NCI-H1048 (cell line): ENCODE results near the gene BNIP5.

Experiments
- DNase-seq: peaks from one replicate; lab custom pipeline; 2025; lab: John Stamatoyannopoulos, UW

Gene BNIP5

DNA sequence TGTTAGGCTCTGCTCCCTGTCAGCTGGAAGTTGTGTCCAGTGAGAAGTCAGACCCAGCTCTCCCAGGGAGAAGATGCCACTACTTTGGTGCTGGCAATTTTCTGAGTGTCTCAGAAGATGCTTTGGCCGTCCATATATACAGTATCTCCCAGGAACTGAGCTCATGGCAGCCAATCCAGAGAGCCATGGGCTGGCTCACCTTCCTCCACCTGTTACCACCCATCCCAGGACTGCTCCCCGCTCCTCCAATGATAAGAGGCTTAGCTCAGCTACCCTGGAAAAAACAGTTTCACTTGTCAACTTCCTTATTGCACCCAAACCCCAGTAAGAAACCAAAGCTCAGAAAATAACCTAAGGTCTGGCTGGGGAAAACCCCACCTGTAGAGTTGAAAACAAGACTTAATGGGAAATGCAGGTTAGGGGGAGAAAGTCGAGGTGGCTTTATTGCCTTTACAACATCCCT lies at the start of gene BNIP5:
BNIP5 (minus strand) TSS at position 110 of the 463 bp plus-strand sequence. CDS start 6,198 bp downstream, outside the sequence.
- no peak for DNase-seq

- DNase-seq: no peak
Observed at GRCh38 chr6:36384095-36384494, 47.4 kb upstream of the BNIP5 start.

GRCh38 chr6:36383606-36384005 lies 46.9 kb upstream of the BNIP5 start:
- no peak for DNase-seq

DNA sequence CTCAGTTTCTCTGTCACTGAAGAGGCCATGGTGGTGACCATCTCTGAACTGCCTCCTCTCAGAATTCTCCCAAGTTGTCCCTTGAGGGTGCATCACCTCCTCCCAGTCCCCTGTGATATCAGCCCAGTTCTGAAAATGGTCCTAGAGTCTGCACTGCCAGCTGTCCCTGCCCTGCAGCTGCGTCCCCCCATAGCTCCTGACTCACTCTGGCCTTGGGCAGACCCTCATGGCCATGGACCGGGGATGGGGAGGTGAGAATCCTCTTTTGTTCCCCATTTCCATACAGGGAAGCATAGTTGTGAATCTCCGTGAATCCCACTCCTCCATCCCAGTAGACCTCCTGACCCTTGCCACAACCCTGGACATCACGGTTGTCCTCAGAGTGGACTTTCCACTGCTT lies 46.3 kb upstream of the BNIP5 start:
- no peak for DNase-seq

DNA sequence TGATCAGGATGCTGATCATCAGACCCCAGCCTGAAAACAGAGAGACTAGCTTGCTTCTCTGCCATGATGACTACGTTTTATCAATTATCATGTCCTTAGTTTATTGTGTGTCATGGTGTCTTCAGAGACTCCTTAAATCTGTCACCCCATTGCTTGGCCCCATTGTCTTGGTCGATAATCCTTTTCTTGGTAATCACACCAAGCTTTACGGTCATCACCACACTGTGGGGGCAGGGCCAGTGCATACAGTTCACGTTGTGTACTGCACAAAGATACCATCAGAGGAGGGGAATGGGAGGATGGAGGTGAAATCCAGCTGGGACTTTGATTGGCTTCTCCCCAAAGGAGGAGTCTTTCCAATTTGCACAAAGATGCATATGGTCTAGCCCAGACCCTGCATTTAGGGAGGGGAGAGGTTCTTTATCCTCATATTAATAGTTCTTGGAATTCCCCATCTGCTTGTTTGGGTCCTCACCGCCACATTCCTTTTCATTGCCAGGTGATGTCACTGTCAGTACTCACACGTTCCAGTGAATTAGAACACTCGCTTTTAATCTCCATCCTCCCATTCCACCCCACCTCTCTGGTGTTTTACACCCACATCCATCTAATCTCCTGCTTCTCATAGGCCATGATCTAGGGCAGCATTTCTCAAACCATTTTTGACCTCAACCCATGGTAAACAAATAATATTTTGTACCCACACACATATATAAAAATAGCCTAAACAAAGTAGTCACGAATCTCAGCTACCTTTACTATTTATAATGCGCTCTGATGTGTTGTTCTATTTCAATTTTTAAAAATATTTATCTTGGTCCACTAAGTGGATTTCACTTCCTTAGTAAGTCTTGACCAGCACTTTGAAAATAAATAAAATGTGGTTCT lies 45.1 kb upstream of the BNIP5 start:
- no peak for DNase-seq

DNA sequence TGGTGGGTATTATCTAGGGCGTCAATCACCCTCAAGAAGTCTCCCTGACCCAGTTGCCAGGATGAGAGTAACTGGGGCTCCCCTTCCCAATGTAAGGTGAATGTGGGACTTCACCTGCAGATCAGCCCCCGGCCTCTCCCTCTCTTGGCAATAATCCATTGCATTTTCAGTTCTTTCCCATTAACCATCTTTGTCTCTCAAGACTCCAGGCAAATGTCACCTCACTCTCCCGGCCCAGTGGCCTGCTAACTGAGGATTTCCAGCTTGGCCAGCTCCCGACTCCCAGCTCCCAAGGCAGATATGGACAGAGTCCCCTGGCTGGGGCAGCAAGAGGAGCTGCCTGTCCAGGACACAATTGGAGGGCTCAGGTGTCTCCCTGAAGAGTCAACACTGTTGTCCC lies 43.5 kb upstream of the BNIP5 start:
- no peak for DNase-seq

GRCh38 chr6:36378936-36379335 lies 42.2 kb upstream of the BNIP5 start:
- no peak for DNase-seq

- DNase-seq: no peak
Observed at GRCh38 chr6:36378243-36378920, 41.7 kb upstream of the BNIP5 start.

GRCh38 chr6:36377594-36377993 lies 40.9 kb upstream of the BNIP5 start:
- DNase-seq: no peak

DNA sequence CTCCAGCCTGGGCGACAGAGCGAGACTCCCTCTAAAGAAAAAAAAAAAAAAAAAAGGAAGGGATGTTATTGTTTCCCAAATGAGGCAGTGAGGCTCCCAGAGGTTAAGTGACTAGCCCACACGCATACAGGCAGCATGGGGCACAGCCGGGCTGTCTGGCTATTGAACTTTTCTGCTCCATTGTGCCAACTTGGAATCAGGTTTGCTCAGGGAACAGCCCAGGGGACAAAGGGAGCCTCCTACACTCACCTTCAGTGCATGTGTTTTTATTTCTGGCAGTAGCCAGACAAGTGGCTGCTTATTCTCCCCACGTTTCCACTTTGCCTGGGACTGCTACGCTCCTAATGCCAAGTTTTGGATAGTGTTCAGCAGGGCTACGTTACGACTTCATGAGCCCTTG lies 40.1 kb upstream of the BNIP5 start:
- DNase-seq: no peak

DNA sequence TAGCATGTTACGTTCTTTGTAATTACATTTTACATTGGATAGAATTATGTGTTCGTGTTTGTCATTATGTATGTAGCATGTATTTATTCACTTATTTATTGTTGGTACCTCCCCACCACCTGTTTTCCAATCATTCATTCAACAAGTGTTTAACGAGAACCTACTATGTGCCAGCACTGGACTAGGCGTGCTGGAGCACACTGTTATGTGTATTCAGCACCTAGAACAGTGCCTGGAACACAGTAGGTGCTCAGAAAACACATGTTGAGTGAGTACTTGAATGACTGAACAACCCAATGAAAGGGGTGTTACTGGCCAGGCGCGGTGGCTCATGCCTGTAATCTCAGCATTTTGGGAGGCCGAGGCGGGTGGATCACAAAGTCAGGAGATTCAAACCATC lies 39.5 kb upstream of the BNIP5 start:
- DNase-seq: no peak

DNA sequence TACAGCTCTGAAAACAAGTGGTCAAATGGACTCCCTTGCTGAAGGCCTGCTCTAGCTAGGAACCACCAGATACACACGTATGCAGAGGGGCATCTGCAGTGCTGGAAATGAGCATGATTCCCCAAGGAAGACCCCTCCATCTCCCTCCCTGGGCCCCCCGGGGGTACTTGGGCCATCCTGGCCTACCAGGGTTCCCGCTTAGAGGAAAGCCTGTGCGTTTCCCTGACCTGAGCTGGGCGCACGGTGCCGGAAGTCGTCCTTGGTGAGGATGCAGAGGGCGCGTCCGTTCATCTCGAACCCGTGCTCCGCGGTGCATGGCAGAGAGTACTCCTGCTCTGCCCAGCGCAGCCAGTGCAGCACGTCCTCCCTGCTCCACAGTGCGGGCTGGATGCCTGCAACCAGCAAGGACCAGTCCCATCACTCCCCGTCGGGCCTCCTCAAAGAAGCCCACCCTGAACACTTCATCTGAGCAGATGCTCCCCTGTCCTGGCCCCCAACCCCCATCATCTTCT lies 39.0 kb upstream of the BNIP5 start:
- no peak for DNase-seq

GRCh38 chr6:36374972-36375371 lies 38.3 kb upstream of the BNIP5 start:
- no peak for DNase-seq

GRCh38 chr6:36374194-36374593 lies 37.5 kb upstream of the BNIP5 start:
- no peak for DNase-seq

DNA sequence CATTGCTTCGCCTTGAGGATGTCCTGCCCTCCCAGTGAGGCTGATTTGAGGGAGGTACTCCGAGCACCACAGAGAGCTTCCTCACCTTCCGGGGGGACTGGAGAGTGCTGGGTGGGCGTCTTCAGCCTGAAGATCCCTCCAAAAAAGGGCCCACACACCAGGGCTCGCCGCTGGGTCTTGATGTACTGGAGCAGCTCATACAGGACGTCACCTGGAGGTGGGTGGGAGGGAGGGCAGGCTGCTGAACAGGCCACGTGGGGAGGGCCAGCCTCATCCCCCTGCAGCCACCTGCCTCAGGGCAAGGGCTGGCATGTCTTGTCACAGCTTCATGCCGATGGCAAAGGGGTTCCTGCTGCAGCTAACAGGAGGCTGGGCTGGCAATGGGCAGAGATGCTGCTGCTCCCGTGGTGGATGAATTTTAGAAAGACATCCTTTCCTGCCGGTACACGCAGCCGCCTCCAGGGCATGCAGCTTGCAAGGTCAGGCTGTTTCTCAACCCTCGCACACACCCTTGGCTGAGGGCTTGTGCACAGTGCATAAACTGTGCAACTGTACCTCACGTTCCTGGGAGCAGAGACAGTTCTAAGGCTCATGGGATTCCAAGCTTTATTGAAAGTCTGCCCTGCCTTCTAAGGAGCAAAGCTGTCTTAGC lies 36.8 kb upstream of the BNIP5 start:
- DNase-seq: no peak

- DNase-seq: no peak
Observed at GRCh38 chr6:36372088-36372487, 35.4 kb upstream of the BNIP5 start.

GRCh38 chr6:36371211-36371610 lies 34.5 kb upstream of the BNIP5 start:
- no peak for DNase-seq

DNA sequence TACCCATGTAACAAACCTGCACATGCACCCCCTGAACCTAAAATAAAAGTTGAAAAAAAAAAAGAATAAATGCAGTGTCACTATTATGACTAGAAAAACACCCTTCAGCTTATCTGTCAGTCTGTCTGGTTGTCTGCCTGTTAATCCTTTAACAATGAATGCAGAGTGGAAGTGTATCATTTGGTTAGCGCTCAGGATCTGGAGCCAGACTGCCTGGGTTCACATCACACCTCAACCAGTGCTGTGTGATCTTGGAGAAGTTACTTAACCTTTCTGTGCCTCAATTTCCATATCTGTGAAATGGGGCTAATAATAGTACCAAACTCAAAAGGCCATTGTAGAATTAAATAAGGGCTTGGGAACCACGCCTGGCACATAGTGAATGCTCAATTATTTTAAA lies 34.0 kb upstream of the BNIP5 start:
- DNase-seq: no peak

DNA sequence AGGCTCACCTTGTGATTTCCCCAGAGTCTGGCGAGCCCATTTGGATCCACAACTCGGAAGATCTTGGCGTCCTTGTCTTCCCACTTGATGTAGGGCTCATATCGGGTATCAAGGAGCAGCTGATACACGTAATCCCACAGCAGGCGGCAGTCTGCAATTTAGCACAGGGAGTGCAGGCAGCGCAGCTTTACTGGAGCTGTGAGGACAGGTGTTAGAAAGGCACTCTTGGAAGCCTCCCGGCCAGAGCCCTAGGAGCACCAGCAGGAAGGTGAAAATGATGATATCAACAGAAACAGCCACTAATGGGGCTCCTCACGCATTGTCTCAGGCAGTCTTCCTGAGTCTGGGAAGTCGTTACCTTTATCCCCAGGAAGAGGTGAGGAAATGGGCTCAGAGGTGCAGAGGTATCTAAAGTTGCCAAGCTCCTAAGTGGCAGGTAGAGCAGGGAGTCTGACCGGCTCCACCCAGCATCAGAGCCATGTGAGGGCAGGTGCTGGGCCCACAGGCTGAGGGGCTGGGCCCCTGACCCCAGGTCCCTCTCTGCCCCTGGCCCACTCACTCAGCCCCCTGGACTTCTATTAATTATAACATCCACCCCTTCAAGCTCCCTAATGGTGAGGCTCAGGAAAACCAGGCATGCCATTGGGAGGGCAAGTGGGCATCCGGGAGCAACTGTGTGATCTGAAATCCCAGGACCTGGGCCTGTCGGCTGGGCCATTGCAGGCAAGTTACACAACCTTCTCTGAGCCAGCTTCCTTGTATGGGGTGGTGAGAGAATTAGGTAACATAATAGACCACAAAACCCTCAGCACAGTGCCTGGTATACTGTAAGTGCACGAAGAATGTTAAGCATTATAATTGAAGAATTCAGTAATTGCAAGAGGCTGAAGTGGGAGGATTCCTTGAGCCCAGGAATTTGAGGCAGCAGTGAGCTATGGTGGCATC lies 32.5 kb upstream of the BNIP5 start:
- DNase-seq: no peak

DNA sequence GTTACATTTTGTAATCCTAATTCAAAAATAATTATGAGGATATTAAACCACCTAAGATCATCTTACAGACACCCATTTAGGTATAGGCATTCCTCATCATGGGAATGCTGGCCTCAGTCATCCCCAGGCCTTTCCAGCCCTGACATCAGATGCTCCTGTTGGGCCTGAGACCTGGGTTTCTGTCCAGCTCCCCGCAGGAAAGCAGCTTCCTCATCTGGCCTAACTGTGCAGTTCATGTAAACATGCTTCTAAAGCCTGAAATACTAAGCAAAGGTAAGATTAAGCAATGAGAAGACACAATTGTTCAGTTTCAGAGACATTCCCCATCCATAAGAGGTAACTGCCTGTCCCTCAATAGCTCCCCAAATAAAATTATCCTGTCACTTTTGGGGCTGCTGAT lies 31.7 kb upstream of the BNIP5 start:
- DNase-seq: no peak

DNA sequence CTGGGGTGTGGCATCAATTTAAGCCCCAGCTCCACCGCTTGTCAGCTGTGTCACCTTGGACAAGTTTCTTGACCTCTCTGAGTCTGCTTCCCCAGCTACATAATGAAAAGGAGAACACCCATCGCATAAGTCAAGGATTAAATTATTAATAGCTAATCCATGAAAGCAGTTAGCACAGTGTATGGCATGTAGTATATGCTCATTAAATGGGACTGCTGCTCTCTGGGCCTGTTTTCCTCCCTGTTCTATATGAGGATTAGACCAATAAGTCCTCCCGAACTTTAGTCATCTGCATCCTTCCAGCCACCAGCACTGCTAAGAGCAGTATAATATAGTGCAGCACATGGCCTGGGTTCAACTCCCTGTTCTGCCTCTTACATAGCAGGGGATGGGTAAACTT lies 31.1 kb upstream of the BNIP5 start:
- no peak for DNase-seq
